Neural progenitor cell (in vitro differentiated cells): ENCODE results near the gene MAP4K3. TPM values are rescaled to one million over a fixed set of nuclear protein-coding genes. Genes with fewer than 3 reads are reported as not detected.

Source experiments
- DNase-seq: peaks from one replicate; pipeline ENCODE4 v3.0.0-alpha.2; 2016; ENCODE audit warnings: low spot score
- H2AFZ ChIP-seq: fragments of 200-600 bp; sonication (generic); replicated peaks from 2 replicates; pipeline ENCODE4 v1.6.1; 2016; ENCODE audit warnings: antibody characterized with exemption
- H3F3A ChIP-seq: fragments of 200-600 bp; sonication (generic); 2 replicates; pipeline ENCODE4 v1.6.1; 2016; ENCODE audit warnings: antibody characterized with exemption, low read depth
- H3K27ac ChIP-seq: fragments of 200-600 bp; sonication (generic); 2 replicates; pipeline ENCODE4 v1.5.1; 2016; ENCODE audit warnings: mild to moderate bottlenecking
- H3K27me3 ChIP-seq: fragments of 200-600 bp; sonication (generic); 2 replicates; pipeline ENCODE4 v1.6.1; 2016; ENCODE audit warnings: mild to moderate bottlenecking, moderate library complexity
- H3K36me3 ChIP-seq: fragments of 200-600 bp; sonication (generic); 2 replicates; pipeline ENCODE4 v1.5.1; 2016
- H3K4me1 ChIP-seq: fragments of 200-600 bp; sonication (generic); 2 replicates; pipeline ENCODE4 v1.6.1; 2016; ENCODE audit warnings: mixed run types
- H3K4me2 ChIP-seq: fragments of 200-600 bp; sonication (generic); 2 replicates; pipeline ENCODE4 v1.6.1; 2016
- H3K4me3 ChIP-seq: fragments of 200-600 bp; sonication (generic); 2 replicates; pipeline ENCODE4 v1.5.1; 2016
- H3K79me2 ChIP-seq: fragments of 200-600 bp; sonication (generic); 2 replicates; pipeline ENCODE4 v1.6.1; 2016; ENCODE audit warnings: low read depth
- H3K9ac ChIP-seq: fragments of 200-600 bp; sonication (generic); 2 replicates; pipeline ENCODE4 v1.6.1; 2016
- H3K9me3 ChIP-seq: fragments of 200-600 bp; sonication (generic); 2 replicates; pipeline ENCODE4 v1.5.1; 2016; ENCODE audit warnings: low read depth
- H4K20me1 ChIP-seq: fragments of 200-600 bp; sonication (generic); 2 replicates; pipeline ENCODE4 v1.6.1; 2016; ENCODE audit warnings: low read depth
- H3K27ac Mint-ChIP-seq: 3 replicates; pipeline ENCODE4 v1.8.0; 2021; ENCODE audit warnings: mixed read lengths
- H3K27me3 Mint-ChIP-seq: 2 replicates; pipeline ENCODE4 v1.8.0; 2022; ENCODE audit warnings: low read depth, mild to moderate bottlenecking, inconsistent platforms, moderate library complexity, mixed read lengths; ENCODE audit not compliant: insufficient read depth
- H3K36me3 Mint-ChIP-seq: 3 replicates; pipeline ENCODE4 v1.8.0; 2021; ENCODE audit warnings: mixed read lengths
- H3K4me1 Mint-ChIP-seq: 3 replicates; pipeline ENCODE4 v1.8.0; 2021; ENCODE audit warnings: mixed read lengths
- H3K4me3 Mint-ChIP-seq: 3 replicates; pipeline ENCODE4 v1.8.0; 2021; ENCODE audit warnings: mild to moderate bottlenecking, moderate library complexity, mixed read lengths
- H3K9me3 Mint-ChIP-seq: 3 replicates; pipeline ENCODE4 v1.8.0; 2020; ENCODE audit warnings: mixed read lengths
- EZH2 ChIP-seq: fragments of 200-600 bp; sonication (generic); IDR thresholded peaks from 2 replicates; pipeline ENCODE4 v1.6.1; 2017; ENCODE audit warnings: antibody characterized with exemption, mild to moderate bottlenecking, moderate library complexity
- EZH2phosphoT487 ChIP-seq: fragments of 200-600 bp; sonication (generic); IDR thresholded peaks from 2 replicates; pipeline ENCODE4 v1.6.1; 2017; ENCODE audit warnings: antibody characterized with exemption
- total RNA-seq: library from RNA; depleted of rRNA; stranded (reverse); fragments of >200 nt; gene quantifications from 2 replicates; pipeline ENCODE4 v1.2.3, GENCODE V29; 2015; ENCODE audit warnings: low replicate concordance
- TF ChIP-seq, protein P1 (sequence below): fragments of 200-600 bp; sonication (generic); IDR thresholded peaks from 2 replicates; pipeline ENCODE4 v1.5.1; 2017; ENCODE audit warnings: antibody characterized with exemption, mild to moderate bottlenecking

Gene MAP4K3
- total RNA-seq, 1 donor from 2014 or later, result 79.5 TPM

DNA sequence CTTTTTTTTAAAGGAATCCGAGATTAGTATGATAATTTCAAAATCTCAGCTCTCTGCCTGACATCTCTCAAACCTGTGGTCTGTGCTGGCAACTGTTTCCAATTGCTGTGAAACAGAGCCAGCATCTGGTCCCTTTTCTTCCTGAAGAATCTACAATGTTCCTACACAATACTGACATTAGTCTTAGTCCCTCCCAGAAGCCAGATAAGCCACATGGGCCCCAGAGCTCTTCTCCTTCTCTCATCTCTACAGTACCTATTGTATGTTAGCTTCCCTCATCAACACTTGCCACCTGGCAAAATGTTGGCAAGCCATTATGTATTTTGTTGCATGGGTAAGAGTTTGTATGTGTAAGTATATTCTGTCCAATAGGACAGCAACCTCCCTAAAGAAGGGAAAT lies 130.5 kb downstream of the MAP4K3 start:
- H3K4me3 Mint-ChIP-seq, result no peak overlapping the region
- H3K36me3 Mint-ChIP-seq, result peaks cover 8% of the 10 kb centered on the region
- Histone ChIP-seq H3K9ac (no peak overlapping the region), H3K79me2 (no peaks in the 10 kb centered on the region), H3K4me2 (peak overlapping the region; percentile 48), H3K4me1 (peaks cover 28% of the 10 kb centered on the region), H3K27ac (peak overlapping the region; percentile 27), H3K9me3 (no peaks in the 10 kb centered on the region), H4K20me1 (no peaks in the 10 kb centered on the region), H2AFZ (no peak overlapping the region), H3K27me3 (no peaks in the 10 kb centered on the region), H3K36me3 (no peaks in the 10 kb centered on the region), H3K4me3 (no peak overlapping the region), H3F3A (peaks cover 9% of the 10 kb centered on the region)
- peak; percentile 16 for DNase-seq
- no peak overlapping the region for H3K27ac Mint-ChIP-seq
- TF ChIP-seq EZH2phosphoT487, result no peak
- no peak for TF ChIP-seq EZH2
- TF ChIP-seq, protein P1, sequence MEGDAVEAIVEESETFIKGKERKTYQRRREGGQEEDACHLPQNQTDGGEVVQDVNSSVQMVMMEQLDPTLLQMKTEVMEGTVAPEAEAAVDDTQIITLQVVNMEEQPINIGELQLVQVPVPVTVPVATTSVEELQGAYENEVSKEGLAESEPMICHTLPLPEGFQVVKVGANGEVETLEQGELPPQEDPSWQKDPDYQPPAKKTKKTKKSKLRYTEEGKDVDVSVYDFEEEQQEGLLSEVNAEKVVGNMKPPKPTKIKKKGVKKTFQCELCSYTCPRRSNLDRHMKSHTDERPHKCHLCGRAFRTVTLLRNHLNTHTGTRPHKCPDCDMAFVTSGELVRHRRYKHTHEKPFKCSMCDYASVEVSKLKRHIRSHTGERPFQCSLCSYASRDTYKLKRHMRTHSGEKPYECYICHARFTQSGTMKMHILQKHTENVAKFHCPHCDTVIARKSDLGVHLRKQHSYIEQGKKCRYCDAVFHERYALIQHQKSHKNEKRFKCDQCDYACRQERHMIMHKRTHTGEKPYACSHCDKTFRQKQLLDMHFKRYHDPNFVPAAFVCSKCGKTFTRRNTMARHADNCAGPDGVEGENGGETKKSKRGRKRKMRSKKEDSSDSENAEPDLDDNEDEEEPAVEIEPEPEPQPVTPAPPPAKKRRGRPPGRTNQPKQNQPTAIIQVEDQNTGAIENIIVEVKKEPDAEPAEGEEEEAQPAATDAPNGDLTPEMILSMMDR, result no peak
- H3K4me1 Mint-ChIP-seq, result peaks cover 4% of the 10 kb centered on the region
- H3K27me3 Mint-ChIP-seq, result no peaks in the 10 kb centered on the region
- H3K9me3 Mint-ChIP-seq, result no peaks in the 10 kb centered on the region

DNA sequence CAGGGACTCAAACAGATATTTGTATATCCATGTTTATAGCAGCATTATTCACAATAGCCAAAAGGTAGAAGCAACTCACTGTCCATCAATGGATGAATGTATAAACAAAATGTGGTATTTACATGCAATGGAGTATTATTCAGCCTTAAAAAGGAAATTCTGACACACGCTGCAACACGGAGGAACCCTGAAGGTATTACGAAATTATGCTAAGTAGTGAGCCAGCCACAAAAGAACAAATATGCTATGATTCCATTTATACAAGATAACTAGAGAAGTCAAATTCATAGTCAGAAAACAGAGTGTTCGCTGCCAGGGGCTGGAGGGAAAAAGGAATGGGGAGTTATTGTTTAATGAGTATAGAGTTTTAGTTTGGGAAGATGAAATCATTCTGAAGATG lies 132.4 kb downstream of the MAP4K3 start:
- Histone ChIP-seq H3K27me3 (no peaks in the 10 kb centered on the region), H2AFZ (no peak overlapping the region), H3K36me3 (no peaks in the 10 kb centered on the region), H4K20me1 (no peaks in the 10 kb centered on the region), H3K4me1 (peaks cover 46% of the 10 kb centered on the region), H3K79me2 (no peaks in the 10 kb centered on the region), H3K27ac (peak overlapping the region; percentile 19), H3K4me2 (no peak overlapping the region), H3F3A (peaks cover 15% of the 10 kb centered on the region), H3K9ac (no peak overlapping the region), H3K4me3 (no peak overlapping the region), H3K9me3 (no peaks in the 10 kb centered on the region)
- Mint-ChIP-seq H3K9me3 (no peaks in the 10 kb centered on the region), H3K4me1 (peaks cover 11% of the 10 kb centered on the region), H3K27ac (no peak overlapping the region), H3K27me3 (no peaks in the 10 kb centered on the region), H3K36me3 (peaks cover 5% of the 10 kb centered on the region), H3K4me3 (no peak overlapping the region)
- DNase-seq, result no peak
- TF ChIP-seq EZH2, result no peak
- TF ChIP-seq EZH2phosphoT487, result no peak
- TF ChIP-seq, protein P1, result no peak

DNA sequence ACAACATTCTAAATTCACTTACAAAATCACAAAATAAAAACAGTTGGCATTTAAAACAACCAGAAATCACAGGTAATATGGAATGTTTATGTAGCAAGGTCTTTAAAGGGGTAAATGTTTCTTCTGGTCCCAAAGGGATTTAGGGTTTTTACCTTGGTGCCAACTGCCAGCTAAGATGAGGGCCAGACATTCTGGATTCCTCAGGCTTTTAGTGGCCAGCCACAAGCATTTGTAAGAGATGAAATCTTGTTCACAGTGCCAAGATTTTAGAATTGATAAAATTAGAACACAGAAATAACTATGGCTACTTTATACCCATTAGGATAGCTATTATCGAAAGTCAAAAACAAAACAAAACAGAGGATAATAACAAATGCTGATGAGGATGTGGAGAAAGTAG lies 132.9 kb downstream of the MAP4K3 start:
- peaks cover 50% of the 10 kb centered on the region for H3K4me1 ChIP-seq
- no peak for DNase-seq
- H2AFZ ChIP-seq, result no peak overlapping the region
- no peaks in the 10 kb centered on the region for H3K27me3 Mint-ChIP-seq
- H3K4me3 Mint-ChIP-seq, result no peak overlapping the region
- no peaks in the 10 kb centered on the region for H3K27me3 ChIP-seq
- H3K36me3 Mint-ChIP-seq, result peaks cover 4% of the 10 kb centered on the region
- H3K27ac Mint-ChIP-seq, result no peak overlapping the region
- H3F3A ChIP-seq, result peaks cover 15% of the 10 kb centered on the region
- no peaks in the 10 kb centered on the region for H3K9me3 Mint-ChIP-seq
- H4K20me1 ChIP-seq, result no peaks in the 10 kb centered on the region
- H3K4me1 Mint-ChIP-seq, result peaks cover 11% of the 10 kb centered on the region
- H3K79me2 ChIP-seq, result no peaks in the 10 kb centered on the region
- no peak overlapping the region for H3K4me2 ChIP-seq
- TF ChIP-seq EZH2 (no peak), EZH2phosphoT487 (no peak)
- TF ChIP-seq, protein P1, result no peak
- no peaks in the 10 kb centered on the region for H3K9me3 ChIP-seq
- no peaks in the 10 kb centered on the region for H3K36me3 ChIP-seq
- no peak overlapping the region for H3K9ac ChIP-seq
- H3K4me3 ChIP-seq, result no peak overlapping the region
- H3K27ac ChIP-seq, result peak overlapping the region; percentile 43
